Esophagus muscularis mucosa (tissue), 4 donors: Measurements from ENCODE around the gene EVI5. TPM values are rescaled to one million over a fixed set of nuclear protein-coding genes. Genes with fewer than 3 reads are reported as not detected.
"Not testable (repeated sequence)": the region's sequence is repeated elsewhere in the genome, so short reads cannot be mapped to it uniquely, and the experiment has no call there.

Experiments used
- DNase-seq: peaks from one replicate; pipeline ENCODE4 v3.0.0-alpha.2; 2017; ENCODE audit errors: extremely low spot score
- H3K27ac ChIP-seq, 4 donors: fragments of 200-600 bp; sonication (generic); replicated peaks in 1 of 4; 1 replicate in 3 of 4; 2 replicates in 1 of 4; pipeline ENCODE4 v1.5.1; 2016 to 2019; ENCODE audit warnings: mild to moderate bottlenecking in 1 of 4
- H3K27me3 ChIP-seq, 4 donors: fragments of 200-600 bp; sonication (generic); one replicate each; pipeline versions ENCODE4 v1.5.1 to v1.6.0; 2016 to 2019
- H3K36me3 ChIP-seq, 4 donors: fragments of 200-600 bp; sonication (generic); one replicate each; pipeline ENCODE4 v1.5.1; 2016 to 2019
- H3K4me1 ChIP-seq, 4 donors: fragments of 200-600 bp; sonication (generic); one replicate each; pipeline ENCODE4 v1.5.1; 2016 to 2019
- H3K4me3 ChIP-seq, 4 donors: fragments of 200-600 bp; sonication (generic); 1 replicate in 2 of 4; 2 replicates in 2 of 4; pipeline ENCODE4 v1.5.1; 2016 to 2019; ENCODE audit warnings: mild to moderate bottlenecking in 4 of 4, moderate library complexity in 1 of 4
- H3K9me3 ChIP-seq, 4 donors: fragments of 200-600 bp; sonication (generic); 1 replicate in 3 of 4; 2 replicates in 1 of 4; pipeline ENCODE4 v1.5.1; 2016 to 2019
- EP300 ChIP-seq: sonication (generic); formaldehyde crosslinking; IDR thresholded peaks from one replicate; pipeline ENCODE4 v1.6.1; 2017; ENCODE audit warnings: antibody characterized with exemption
- POLR2A ChIP-seq: fragments of 450-650 bp; IDR thresholded peaks from one replicate; pipeline ENCODE4 v1.6.1; 2017; ENCODE audit warnings: antibody characterized with exemption, moderate library complexity, mild to moderate bottlenecking, low read depth
- POLR2AphosphoS5 ChIP-seq, 2 donors: sonication (generic); formaldehyde crosslinking; IDR thresholded peaks; one replicate each; pipeline ENCODE4 v1.6.1; 2017; ENCODE audit warnings: antibody characterized with exemption in 2 of 2
- WGBS: methylation state at CpG from one replicate; pipeline ENCODE4 v1.1.5; 2018; 5-methylcytosine and 5-hydroxymethylcytosine counted together
- intact Hi-C: fragments of 100-400 bp; cut with DNase I; formaldehyde crosslinking; loops from one replicate; pipeline ENCODE4 v1.15.1; 2023
- total RNA-seq, 4 donors: library from RNA; depleted of rRNA; stranded (reverse); fragments of >200 nt; gene quantifications; one replicate each; pipeline versions ENCODE4 v1.1.0 to v1.2.1, GENCODE V29; 2016
- TF ChIP-seq, protein P1 (sequence below), 3 experiments: fragments of 200-600 bp in 2 of 3; fragments of 450-650 bp in 1 of 3; sonication (generic) in 2 of 3; IDR thresholded peaks; one replicate each; pipeline ENCODE4 v1.5.1; 2017 to 2019; ENCODE audit warnings: antibody characterized with exemption in 3 of 3, mild to moderate bottlenecking in 2 of 3, moderate library complexity in 1 of 3

The EVI5 gene
- total RNA-seq, 4 donors from 2014 or later: 32.3 to 55.2 (median 40.4) TPM

GRCh38 chr1:92784021-92784638 lies 778 bp downstream of the EVI5 start:
- peak overlapping the region; percentile 74 to 99 (median 90) for H3K4me3 ChIP-seq
- DNase-seq: no peak
- intact Hi-C loops: loop anchor here (10.0 kb wide), 1 partner anchor 51 kb away; the partner anchor contains the start of gene RPL5
- H3K27ac ChIP-seq: peak overlapping the region; percentile 96 to 99 (median 99)
- peaks cover 19 to 45% (median 34%) of the 10 kb centered on the region in 4 donors for H3K4me1 ChIP-seq
- 3% methylated on average over 3 of the region's 25 CpGs for WGBS
- no peaks in the 10 kb centered on the region for H3K36me3 ChIP-seq
- H3K9me3 ChIP-seq: no peaks in the 10 kb centered on the region
- H3K27me3 ChIP-seq: no peaks in the 10 kb centered on the region
- TF ChIP-seq POLR2A: no peak
- no peak for TF ChIP-seq POLR2AphosphoS5 (IDR thresholded peaks at IDR 0.05)
- TF ChIP-seq EP300: no peak
- TF ChIP-seq, protein P1, sequence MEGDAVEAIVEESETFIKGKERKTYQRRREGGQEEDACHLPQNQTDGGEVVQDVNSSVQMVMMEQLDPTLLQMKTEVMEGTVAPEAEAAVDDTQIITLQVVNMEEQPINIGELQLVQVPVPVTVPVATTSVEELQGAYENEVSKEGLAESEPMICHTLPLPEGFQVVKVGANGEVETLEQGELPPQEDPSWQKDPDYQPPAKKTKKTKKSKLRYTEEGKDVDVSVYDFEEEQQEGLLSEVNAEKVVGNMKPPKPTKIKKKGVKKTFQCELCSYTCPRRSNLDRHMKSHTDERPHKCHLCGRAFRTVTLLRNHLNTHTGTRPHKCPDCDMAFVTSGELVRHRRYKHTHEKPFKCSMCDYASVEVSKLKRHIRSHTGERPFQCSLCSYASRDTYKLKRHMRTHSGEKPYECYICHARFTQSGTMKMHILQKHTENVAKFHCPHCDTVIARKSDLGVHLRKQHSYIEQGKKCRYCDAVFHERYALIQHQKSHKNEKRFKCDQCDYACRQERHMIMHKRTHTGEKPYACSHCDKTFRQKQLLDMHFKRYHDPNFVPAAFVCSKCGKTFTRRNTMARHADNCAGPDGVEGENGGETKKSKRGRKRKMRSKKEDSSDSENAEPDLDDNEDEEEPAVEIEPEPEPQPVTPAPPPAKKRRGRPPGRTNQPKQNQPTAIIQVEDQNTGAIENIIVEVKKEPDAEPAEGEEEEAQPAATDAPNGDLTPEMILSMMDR (IDR thresholded peaks at IDR 0.05): no peak

GRCh38 chr1:92783550-92783949 lies 1.4 kb downstream of the EVI5 start:
- Histone ChIP-seq H3K27ac (peak overlapping the region; percentile 96 to 99 (median 99)), H3K4me3 (peak overlapping the region; percentile 74 to 99 (median 90)), H3K4me1 (peaks cover 19 to 50% (median 39%) of the 10 kb centered on the region in 4 donors)
- TF ChIP-seq, protein P1 (IDR thresholded peaks at IDR 0.05): peak in 1 of 3 experiments; percentile 35
- H3K27me3 ChIP-seq, H3K9me3 ChIP-seq, DNase-seq, H3K36me3 ChIP-seq: not testable (repeated sequence)
- WGBS: 58% methylated on average over 14 of the region's 14 CpGs
- intact Hi-C loops: loop anchor here (10.0 kb wide), 1 partner anchor 51 kb away; the partner anchor contains the start of gene RPL5

GRCh38 chr1:92778376-92778775 lies 6.5 kb downstream of the EVI5 start:
- Histone ChIP-seq H3K9me3 (no peaks in the 10 kb centered on the region), H3K27ac (no peak overlapping the region), H3K4me1 (peaks cover 17 to 48% (median 38%) of the 10 kb centered on the region in 4 donors), H3K27me3 (no peaks in the 10 kb centered on the region), H3K36me3 (no peaks in the 10 kb centered on the region), H3K4me3 (no peak overlapping the region)
- TF ChIP-seq EP300 (no peak), POLR2A (no peak), POLR2AphosphoS5 (IDR thresholded peaks at IDR 0.05) (no peak)
- TF ChIP-seq, protein P1 (IDR thresholded peaks at IDR 0.05): no peak
- WGBS: 65% methylated on average over 1 of the region's 1 CpG
- intact Hi-C loops: no loop called here
- DNase-seq: no peak

DNA sequence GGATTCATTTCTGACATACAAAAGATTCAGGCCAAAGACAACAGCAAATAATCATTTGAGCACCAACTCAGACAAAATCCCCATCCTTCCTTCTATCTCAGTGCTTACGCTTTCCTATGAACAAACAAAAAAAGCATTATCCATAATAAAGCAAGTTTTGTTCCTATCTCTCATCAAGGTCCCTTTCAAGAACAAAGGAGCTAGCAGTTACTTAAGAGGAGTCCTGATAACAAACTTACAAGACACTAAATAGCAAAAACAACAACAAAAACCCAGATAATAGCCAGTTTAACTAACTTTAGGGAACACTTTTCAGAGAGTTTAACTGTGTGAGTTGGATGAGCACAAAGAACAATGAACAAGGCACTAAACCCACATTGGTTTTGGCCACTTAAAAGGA lies 10.5 kb downstream of the EVI5 start:
- H3K27ac ChIP-seq: no peak overlapping the region
- no peaks in the 10 kb centered on the region for H3K27me3 ChIP-seq
- no peak for TF ChIP-seq EP300
- no peak for TF ChIP-seq POLR2AphosphoS5 (IDR thresholded peaks at IDR 0.05)
- TF ChIP-seq, protein P1 (IDR thresholded peaks at IDR 0.05): no peak
- TF ChIP-seq POLR2A: no peak
- WGBS: 87% methylated on average over 1 of the region's 1 CpG
- peaks cover 3 to 24% (median 14%) of the 10 kb centered on the region in 4 donors for H3K4me1 ChIP-seq
- intact Hi-C loops: no loop called here
- H3K9me3 ChIP-seq: no peaks in the 10 kb centered on the region
- H3K4me3 ChIP-seq: no peak overlapping the region
- H3K36me3 ChIP-seq: no peaks in the 10 kb centered on the region
- DNase-seq: no peak

DNA sequence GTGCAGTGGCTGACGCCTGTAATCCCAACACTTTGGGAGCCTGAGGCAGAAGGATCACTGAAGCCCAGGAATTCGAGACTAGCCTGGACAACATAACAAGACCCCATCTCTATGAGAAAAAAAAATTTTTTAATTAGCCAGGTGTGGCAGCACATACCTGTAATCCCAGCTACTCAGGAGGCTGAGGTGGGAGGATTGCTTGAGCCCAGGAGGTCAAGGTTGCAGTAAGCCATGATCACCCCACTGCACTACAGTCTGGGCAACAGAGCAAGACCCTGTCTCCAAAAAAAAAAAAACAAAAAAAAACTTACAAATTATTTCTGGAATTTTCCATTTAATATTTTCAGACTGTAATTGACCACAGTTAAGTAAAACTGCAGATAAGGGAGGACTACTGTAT lies 11.2 kb downstream of the EVI5 start:
- H3K36me3 ChIP-seq, intact Hi-C loops, DNase-seq, H3K27me3 ChIP-seq, H3K4me3 ChIP-seq, H3K27ac ChIP-seq, H3K9me3 ChIP-seq: not testable (repeated sequence)
- whole genome bisulfite sequencing: 100% methylated on average over 2 of the region's 2 CpGs
- H3K4me1 ChIP-seq: peaks cover 3 to 18% (median 10%) of the 10 kb centered on the region in 4 donors
